Prostate gland (tissue), 2 donors: ENCODE measurements around the gene CAMSAP1.

Experiments used
- CTCF ChIP-seq, 4 experiments: fragments of 200-600 bp in 2 of 4; fragments of 450-650 bp in 2 of 4; sonication (generic) in 2 of 4; IDR thresholded peaks; 1 replicate in 3 of 4; 2 replicates in 1 of 4; pipeline ENCODE4 v1.5.1; 2016 to 2019; ENCODE audit warnings: antibody characterized with exemption in 4 of 4, mild to moderate bottlenecking in 2 of 4, moderate library complexity in 2 of 4
- POLR2A ChIP-seq: fragments of 450-650 bp; IDR thresholded peaks from one replicate; pipeline ENCODE4 v1.6.1; 2016; ENCODE audit warnings: antibody characterized with exemption, mild to moderate bottlenecking
- POLR2AphosphoS5 ChIP-seq: sonication (generic); formaldehyde crosslinking; IDR thresholded peaks from one replicate; pipeline ENCODE4 v1.6.1; 2017; ENCODE audit warnings: antibody characterized with exemption

DNA sequence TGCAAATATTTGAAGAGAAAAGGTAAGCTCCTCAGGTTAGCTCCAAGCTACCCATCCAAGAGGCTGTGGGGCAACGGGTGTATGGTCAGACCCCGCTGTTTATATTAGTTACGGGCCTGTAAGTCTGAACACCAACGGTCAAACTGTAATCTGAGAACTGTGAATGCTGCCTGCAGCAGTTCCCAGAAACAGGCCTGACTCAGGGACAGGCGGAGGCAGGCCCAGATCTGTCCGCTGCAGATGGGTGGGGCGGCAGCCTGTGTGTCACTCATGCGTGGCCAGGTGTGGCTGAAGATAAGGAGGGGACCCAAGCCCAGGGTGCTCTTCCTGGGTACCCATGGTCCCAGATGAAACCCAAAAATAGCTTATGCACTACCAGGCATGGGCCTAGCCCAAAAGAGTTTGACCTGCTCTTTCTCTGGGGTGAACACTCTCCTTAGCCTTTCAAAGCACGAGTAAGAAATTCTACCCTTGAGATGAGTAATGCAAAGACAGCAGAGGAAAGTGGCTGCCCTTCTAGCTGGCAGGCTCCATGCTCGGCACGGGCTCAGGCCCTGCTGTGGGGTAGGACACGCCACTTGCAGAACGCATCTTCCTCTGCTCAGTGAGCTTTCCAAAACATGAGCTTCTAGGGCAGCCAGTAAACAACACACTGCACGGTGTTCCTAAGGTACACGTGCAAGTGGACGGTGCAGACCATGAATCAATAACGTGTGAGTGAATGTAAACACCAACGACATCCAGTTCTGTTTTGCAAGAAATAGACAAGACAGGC lies 44.7 kb upstream of the CAMSAP1 start:
- TF ChIP-seq POLR2AphosphoS5 (peak; percentile 75), POLR2A (no peak), CTCF (IDR thresholded peaks at IDR 0.05) (peak in 1 of 4 experiments; percentile 7)
